Stimulated activated CD4-positive, alpha-beta T cell treated with anti-CD3 and anti-CD28 coated beads, Interleukin-4, amount 100 ng/mL, for 48 hours (primary cell): ENCODE data around the gene TOM1.
"Not testable (repeated sequence)": the region's sequence is repeated elsewhere in the genome, so short reads cannot be mapped to it uniquely, and the experiment has no call there.

ENCODE experiments used
- DNase-seq, 2 donors: peaks; one replicate each; pipeline ENCODE4 v3.0.0-alpha.2; 2020; ENCODE audit warnings: low read depth in 2 of 2

TOM1 gene

DNA sequence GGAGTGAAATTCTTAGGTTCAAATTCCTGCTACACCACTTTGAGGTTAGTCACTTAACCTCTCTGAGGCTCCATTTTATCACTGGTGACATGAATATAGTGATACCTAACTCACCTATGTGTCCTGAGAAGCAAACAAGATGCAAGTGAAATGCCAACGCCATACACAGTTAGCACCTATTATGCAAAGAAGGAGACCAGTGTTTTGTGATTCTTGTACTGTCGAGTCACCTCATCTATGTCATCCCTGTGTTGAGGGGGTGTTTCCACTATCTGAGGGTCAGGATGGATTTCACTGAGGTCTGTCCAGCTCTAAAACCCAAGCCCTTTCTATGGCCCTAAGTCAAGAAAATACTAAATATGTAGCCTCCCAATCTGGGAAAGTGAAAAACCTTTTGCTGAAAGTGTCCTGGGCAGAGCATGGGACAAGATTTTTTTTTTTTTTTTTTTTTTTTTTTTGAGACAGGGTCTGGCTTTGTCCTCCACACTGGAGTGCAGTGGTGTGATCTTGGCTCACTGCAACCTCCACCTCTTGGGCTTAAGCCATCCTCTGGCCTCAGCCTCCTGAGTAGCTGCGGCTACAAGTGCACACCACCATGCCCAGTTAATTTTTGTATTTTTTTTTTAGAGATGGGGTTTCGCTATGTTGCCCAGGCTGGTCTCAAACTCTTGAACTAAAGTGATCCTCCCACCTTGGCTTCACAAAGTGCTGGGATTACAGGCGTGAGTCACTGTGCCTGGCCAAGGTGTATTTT is 95.3 kb downstream of the TOM1 start:
- no peak for DNase-seq

DNA sequence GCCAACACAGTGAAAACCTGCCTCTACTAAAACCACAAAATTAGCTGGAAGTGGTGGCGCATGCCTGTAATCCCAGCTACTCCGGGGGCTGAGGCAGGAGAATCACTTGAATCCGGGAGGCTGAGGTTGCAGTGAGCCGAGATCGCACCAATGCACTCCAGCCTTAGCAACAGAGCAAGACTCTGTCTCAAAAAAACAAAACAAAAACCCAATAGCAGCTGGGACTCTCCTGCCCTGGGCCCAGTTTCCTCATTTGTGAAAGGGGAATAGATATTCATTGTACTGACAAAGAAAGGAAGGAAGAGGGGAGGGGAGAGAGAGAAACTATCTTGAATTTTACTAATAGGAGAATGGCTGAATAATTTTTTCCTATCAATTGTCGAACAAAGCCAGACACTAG is 96.9 kb downstream of the TOM1 start:
- DNase-seq: not testable (repeated sequence)

DNA sequence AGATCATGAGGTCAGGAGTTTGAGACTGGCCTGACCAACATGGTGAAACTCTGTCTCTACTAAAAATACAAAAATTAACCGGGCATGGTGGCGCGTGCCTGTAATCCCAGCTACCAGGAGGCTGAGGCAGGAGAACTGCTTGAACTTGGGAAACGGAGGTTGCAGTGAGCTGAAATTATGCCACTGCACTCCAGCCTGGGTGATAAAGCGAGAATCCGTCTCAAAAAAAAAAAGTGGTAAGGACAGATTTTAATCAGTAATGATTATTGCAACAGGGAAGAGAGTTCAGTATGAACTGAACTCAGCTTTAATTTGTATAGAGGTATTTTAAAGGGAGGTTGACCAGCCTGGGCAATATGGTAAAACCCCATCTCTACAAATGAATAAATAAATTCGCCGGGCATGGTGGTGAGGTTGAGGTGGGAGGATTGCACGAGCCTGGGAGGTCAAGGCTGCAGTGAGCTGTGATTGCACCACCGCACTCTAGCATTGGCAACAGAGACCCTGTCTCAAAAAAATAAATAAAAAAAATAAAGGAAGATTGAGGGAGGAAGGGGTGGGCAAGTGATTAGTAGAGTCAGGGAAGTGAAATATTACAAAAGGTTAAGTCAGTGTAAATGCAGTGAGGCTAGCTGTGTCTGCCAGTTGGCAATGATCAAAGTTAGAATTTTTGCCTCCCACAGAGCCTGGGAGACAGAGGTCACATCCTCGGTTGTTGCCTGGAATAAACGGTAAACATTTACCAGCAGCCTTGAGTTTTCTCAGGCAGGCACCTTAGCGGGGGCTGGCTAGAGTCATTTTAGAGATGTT is 97.6 kb downstream of the TOM1 start:
- no peak for DNase-seq
